GM12872 (cell line): Measurements from ENCODE around the gene GLYATL3.

Source experiments
- CTCF ChIP-seq: IDR thresholded peaks from 3 replicates; pipeline ENCODE4 v1.5.1; 2011; ENCODE audit warnings: low read depth, mild to moderate bottlenecking, low read length, moderate library complexity; ENCODE audit not compliant: insufficient read depth

GLYATL3 gene

GRCh38 chr6:49528571-49528970 is 28.8 kb downstream of the GLYATL3 start:
- no peak for TF ChIP-seq CTCF

GRCh38 chr6:49530141-49530776 is 30.5 kb downstream of the GLYATL3 start:
- TF ChIP-seq CTCF, result no peak

GRCh38 chr6:49531774-49532569 is 32.2 kb downstream of the GLYATL3 start:
- peak; percentile 64 for TF ChIP-seq CTCF

GRCh38 chr6:49535795-49536194 is 36.1 kb downstream of the GLYATL3 start:
- no peak for TF ChIP-seq CTCF

- no peak for TF ChIP-seq CTCF
These were observed 39.4 kb downstream of the GLYATL3 start for GRCh38 chr6:49539102-49539501.

GRCh38 chr6:49540614-49541013 is 40.9 kb downstream of the GLYATL3 start:
- TF ChIP-seq CTCF, result no peak

- TF ChIP-seq CTCF, result no peak
These were observed 41.5 kb downstream of the GLYATL3 start for GRCh38 chr6:49541210-49541724.
